ENCODE data around the gene SCYGR1. TPM values are rescaled to one million over a fixed set of nuclear protein-coding genes. Genes with fewer than 3 reads are reported as not detected.
"Not testable (repeated sequence)": the region's sequence is repeated elsewhere in the genome, so short reads cannot be mapped to it uniquely, and the experiment has no call there.

Gene SCYGR1
- total RNA-seq, 1 experiment from 2014 or later, result not detected

DNA sequence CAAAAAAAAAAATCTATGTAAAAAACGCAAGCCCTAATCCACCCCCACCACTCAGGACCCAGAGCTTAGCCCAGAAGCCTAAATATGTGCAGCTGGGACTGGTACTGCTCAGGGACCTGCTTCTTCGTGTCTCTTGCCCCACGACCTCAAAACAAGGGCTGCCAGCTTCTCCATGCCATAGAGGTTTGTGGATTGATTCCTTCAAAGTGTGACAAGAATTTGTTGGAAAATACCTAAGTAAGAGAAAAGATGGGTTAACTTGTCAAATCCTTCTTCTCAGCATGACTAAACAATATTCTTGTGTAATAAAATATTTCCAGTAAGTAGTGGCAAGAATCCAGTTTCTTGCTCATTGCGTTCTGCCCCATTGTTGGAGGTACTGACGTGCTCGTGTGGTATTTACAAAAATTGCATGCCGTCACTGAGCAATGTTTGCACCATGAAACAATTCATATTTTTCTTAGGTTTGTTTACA lies 825 bp upstream of the SCYGR1 start:
- no peak for DNase-seq (ENCODE audit: low spot score)
- CTCF ChIA-PET, result no interaction called here
- TF ChIP-seq EZH2 (IDR thresholded peaks at IDR 0.05; ENCODE audit: borderline replicate concordance, low read depth, low read length, poor library complexity, severe bottlenecking) (no peak), CTCF (conservative IDR thresholded peaks at IDR 0.05; ENCODE audit: low read depth, low read length) (no peak)
- H3K4me1 ChIP-seq (ENCODE audit: insufficient read depth, low read length, poor library complexity, severe bottlenecking), result peaks cover 3% of the 10 kb centered on the region
- H3K36me3 ChIP-seq (ENCODE audit: insufficient read depth, low read length, poor library complexity, severe bottlenecking), result no peaks in the 10 kb centered on the region
- H3K9me3 ChIP-seq (ENCODE audit: low read depth, low read length, poor library complexity, severe bottlenecking), result no peaks in the 10 kb centered on the region
- no TSS peak for BruUV-seq (replicated peaks)
- H3K27ac ChIP-seq (ENCODE audit: low read depth, low read length, poor library complexity, severe bottlenecking), result no peak overlapping the region
- no peaks in the 10 kb centered on the region for H3K27me3 ChIP-seq (replicated peaks; ENCODE audit: insufficient read depth, low read depth, low read length, poor library complexity)
- H3K4me3 ChIP-seq (ENCODE audit: low read depth, low read length, poor library complexity, severe bottlenecking), result no peak overlapping the region
- POLR2A ChIA-PET (ENCODE audit: low non-redundant PET), result no interaction called here
- intact Hi-C loops (cut with micrococcal nuclease; ENCODE audit: unreplicated experiment), result no loop called here

DNA sequence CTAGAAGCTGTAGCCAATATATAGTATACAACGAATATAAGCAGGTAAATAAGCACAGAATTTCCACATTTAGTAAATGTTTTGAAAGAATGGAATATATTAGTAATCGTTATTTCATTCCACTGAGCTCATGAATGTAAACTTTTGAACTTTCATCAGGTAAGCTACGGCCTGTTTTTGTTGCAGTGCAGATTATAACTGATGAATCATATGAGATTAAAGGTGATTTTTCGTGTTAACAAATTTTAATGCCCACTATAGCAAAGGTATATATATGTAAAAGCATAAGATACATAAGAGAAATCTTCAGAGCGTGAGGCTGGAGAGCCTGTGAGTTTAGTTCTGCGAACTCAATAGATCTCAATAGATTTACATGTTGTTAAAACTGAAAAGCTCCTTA lies 1.1 kb downstream of the SCYGR1 start:
- intact Hi-C loops (cut with micrococcal nuclease; ENCODE audit: unreplicated experiment), result no loop called here
- POLR2A ChIA-PET (ENCODE audit: low non-redundant PET), result interaction anchor here (0.6 kb wide), 1 partner anchor 1067 kb away, joined by 4 read pairs; no protein-coding TSS in a partner anchor
- DNase-seq (ENCODE audit: low spot score), result no peak
- Histone ChIP-seq H3K4me1 (ENCODE audit: insufficient read depth, low read length, poor library complexity, severe bottlenecking) (peaks cover 3% of the 10 kb centered on the region), H3K4me3 (ENCODE audit: low read depth, low read length, poor library complexity, severe bottlenecking) (no peak overlapping the region), H3K27me3 (replicated peaks; ENCODE audit: insufficient read depth, low read depth, low read length, poor library complexity) (no peaks in the 10 kb centered on the region), H3K9me3 (ENCODE audit: low read depth, low read length, poor library complexity, severe bottlenecking) (no peaks in the 10 kb centered on the region), H3K36me3 (ENCODE audit: insufficient read depth, low read length, poor library complexity, severe bottlenecking) (no peaks in the 10 kb centered on the region), H3K27ac (ENCODE audit: low read depth, low read length, poor library complexity, severe bottlenecking) (no peak overlapping the region)
- CTCF ChIA-PET, result no interaction called here
- TF ChIP-seq CTCF (conservative IDR thresholded peaks at IDR 0.05; ENCODE audit: low read depth, low read length) (no peak), EZH2 (IDR thresholded peaks at IDR 0.05; ENCODE audit: borderline replicate concordance, low read depth, low read length, poor library complexity, severe bottlenecking) (no peak)
- no TSS peak for BruUV-seq (replicated peaks)

DNA sequence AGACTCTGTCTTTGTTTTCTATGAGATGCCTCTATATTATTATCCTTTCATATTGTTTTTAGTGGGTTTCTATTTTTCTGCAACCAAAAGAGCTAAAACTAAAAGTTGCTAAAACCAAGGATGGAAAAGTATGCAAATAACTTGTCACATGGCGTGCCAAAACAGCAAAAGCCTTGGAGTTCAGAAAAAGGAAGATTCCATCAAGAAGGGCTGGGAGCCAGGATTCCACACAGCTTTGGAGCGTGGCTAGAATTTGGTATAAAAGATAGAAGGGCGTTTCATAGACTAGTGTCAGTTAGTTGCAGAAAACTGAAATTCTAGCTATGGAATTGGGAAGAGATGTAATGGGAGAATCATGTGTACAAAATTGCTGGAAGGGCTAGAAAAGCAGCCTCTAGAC lies 4.1 kb downstream of the SCYGR1 start:
- BruUV-seq (replicated peaks), result no TSS peak
- H3K36me3 ChIP-seq (ENCODE audit: insufficient read depth, low read length, poor library complexity, severe bottlenecking), result no peaks in the 10 kb centered on the region
- no peak overlapping the region for H3K27ac ChIP-seq (ENCODE audit: low read depth, low read length, poor library complexity, severe bottlenecking)
- no peak for TF ChIP-seq EZH2 (IDR thresholded peaks at IDR 0.05; ENCODE audit: borderline replicate concordance, low read depth, low read length, poor library complexity, severe bottlenecking)
- no peak for TF ChIP-seq CTCF (conservative IDR thresholded peaks at IDR 0.05; ENCODE audit: low read depth, low read length)
- no peaks in the 10 kb centered on the region for H3K9me3 ChIP-seq (ENCODE audit: low read depth, low read length, poor library complexity, severe bottlenecking)
- ChIA-PET CTCF (no interaction called here), POLR2A (ENCODE audit: low non-redundant PET) (no interaction called here)
- H3K27me3 ChIP-seq (replicated peaks; ENCODE audit: insufficient read depth, low read depth, low read length, poor library complexity), result no peaks in the 10 kb centered on the region
- H3K4me1 ChIP-seq (ENCODE audit: insufficient read depth, low read length, poor library complexity, severe bottlenecking), result peaks cover 2% of the 10 kb centered on the region
- no peak overlapping the region for H3K4me3 ChIP-seq (ENCODE audit: low read depth, low read length, poor library complexity, severe bottlenecking)
- no peak for DNase-seq (ENCODE audit: low spot score)
- intact Hi-C loops (cut with micrococcal nuclease; ENCODE audit: unreplicated experiment), result no loop called here

- H3K27me3 ChIP-seq (replicated peaks; ENCODE audit: insufficient read depth, low read depth, low read length, poor library complexity); H3K27ac ChIP-seq (ENCODE audit: low read depth, low read length, poor library complexity, severe bottlenecking); DNase-seq (ENCODE audit: low spot score); BruUV-seq (replicated peaks); intact Hi-C loops (cut with micrococcal nuclease; ENCODE audit: unreplicated experiment); CTCF ChIA-PET; H3K9me3 ChIP-seq (ENCODE audit: low read depth, low read length, poor library complexity, severe bottlenecking); H3K4me3 ChIP-seq (ENCODE audit: low read depth, low read length, poor library complexity, severe bottlenecking); H3K36me3 ChIP-seq (ENCODE audit: insufficient read depth, low read length, poor library complexity, severe bottlenecking); POLR2A ChIA-PET (ENCODE audit: low non-redundant PET); H3K4me1 ChIP-seq (ENCODE audit: insufficient read depth, low read length, poor library complexity, severe bottlenecking): not testable (repeated sequence)
Observed at GRCh38 chr2:227382241-227382835, 5.4 kb downstream of the SCYGR1 start.

All from A673 (cell line).